ENCODE results near the gene CEP162. TPM values are rescaled to one million over a fixed set of nuclear protein-coding genes. Genes with fewer than 3 reads are reported as not detected.
"Not testable (repeated sequence)": the region's sequence is repeated elsewhere in the genome, so short reads cannot be mapped to it uniquely, and the experiment has no call there.

CEP162 gene
- polyA plus RNA-seq, 3 donors = 16.7 to 22.2 (median 20.9) TPM

DNA sequence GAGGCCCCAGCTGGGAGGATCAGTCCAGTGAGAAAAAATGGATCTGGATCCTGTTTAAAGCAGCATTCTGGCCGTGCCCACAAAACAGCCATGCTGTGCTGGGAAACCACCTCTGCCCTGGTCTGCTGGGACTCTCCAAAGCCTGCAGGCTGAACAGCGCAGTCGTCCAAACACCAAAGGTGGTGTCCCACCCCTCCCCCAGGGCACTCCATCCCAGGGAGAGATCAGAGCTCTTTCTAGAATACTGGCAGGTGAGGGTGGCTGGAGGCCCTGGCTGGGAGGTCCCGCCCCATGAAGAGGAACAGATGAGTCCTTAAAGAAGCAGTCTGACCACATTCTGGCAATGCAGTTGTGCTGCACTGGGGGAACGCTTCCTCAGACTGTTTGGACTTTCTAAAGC lies 109.3 kb downstream of the CEP162 start:
- DNase-seq (ENCODE audit: extremely low read depth in 1 of 11, low read depth in 9 of 11, low spot score in 4 of 11) = no peak

DNA sequence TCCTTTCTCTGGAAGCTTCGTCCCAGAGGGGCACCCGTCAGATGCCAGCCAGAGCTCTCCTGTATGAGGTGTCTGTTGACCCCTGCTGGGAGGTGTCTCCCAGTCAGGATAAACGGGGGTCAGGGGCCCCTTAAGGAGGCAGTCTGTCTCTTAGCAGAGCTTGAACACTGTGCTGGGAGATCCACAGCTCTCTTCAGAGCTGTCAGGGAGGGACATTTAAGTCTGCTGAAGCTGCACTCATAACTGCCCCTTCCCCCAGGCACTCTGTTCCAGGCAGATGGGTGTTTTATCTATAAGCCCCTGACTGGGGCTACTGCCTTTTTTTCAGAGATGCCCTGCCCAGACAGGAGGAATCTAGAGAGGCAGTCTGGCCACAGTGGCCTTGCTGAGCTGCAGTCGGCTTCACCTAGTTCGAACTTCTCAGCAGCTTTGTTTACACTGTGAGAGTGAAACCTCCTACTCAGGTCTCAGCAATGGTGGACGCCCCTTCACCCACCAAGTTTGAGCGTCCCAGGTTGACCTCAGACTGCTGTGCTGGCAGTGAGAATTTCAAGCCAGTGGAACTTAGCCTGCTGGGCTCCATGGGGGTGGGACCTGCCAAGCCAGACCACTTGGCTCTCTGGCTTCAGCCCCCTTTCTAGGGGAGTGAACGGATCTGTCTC lies 112.4 kb downstream of the CEP162 start:
- not testable (repeated sequence) for DNase-seq (ENCODE audit: extremely low read depth in 1 of 11, low read depth in 9 of 11, low spot score in 4 of 11)

DNA sequence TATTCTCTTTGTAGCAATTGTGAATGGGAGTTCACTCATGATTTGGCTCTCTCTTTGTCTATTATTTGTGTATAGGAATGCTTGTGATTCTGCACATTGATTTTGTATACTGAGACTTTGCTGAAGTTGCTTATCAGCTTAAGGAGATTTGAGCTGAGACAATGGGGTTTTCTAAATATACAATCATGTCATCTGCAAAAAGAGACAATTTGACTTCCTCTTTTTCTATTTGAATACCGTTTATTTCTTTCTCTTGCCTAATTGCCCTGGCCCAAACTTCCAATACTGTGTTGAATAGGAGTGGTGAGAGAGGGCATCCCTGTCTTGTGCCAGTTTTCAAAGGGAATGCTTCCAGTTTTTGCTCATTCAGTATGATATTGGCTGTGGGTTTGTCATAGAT lies 116.1 kb downstream of the CEP162 start:
- DNase-seq (ENCODE audit: extremely low read depth in 1 of 11, low read depth in 9 of 11, low spot score in 4 of 11) = not testable (repeated sequence)

DNA sequence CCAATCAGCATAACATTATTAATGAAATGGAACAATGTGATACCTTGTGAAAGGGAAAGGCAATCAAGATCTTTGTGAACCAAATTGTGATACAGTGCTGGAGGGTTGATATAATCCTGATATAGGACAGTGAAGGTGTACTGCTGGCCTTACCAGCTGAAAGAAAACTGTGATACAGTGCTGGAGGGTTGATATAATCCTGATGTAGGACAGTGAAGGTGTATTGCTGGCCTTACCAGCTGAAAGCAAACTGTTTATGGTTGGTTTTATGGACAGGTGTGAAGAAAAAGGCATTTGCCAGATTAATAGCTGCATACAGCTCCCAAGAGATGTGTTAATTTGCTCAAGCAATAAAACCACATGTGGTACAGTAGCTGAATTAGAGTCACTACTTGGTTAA lies 119.9 kb downstream of the CEP162 start:
- no peak for DNase-seq (ENCODE audit: extremely low read depth in 1 of 11, low read depth in 9 of 11, low spot score in 4 of 11)

DNA sequence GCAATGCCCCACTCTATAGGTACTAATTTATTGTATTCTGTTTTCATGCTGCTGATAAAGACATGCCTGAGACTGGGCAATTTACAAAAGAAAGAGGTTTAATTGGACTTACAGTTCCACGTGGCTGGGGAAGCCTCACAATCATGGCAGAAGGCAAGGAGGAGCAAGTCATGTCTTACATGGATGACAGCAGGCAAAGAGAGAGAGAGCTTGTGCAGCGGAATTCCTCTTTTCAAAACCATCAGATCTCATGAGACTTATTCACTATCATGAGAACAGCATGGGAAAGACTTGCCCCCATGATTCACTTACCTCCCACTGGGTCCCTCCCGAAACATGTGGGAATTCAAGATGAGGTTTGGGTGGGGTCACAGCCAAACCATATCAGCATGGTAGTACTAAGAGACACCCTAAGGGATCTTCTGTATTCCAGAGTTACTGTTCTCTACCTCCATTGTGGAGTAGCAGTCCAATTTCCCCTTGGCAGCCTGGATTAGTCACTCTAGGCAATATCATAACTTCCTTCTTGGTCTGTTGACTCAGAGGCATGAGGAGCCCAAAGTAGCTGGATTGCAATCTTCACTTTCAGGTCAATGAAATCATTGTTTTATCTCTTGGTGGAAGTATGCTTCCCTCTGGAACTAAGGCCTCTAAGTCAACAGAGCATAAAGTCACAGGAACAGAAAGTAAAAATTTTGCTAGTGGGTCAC lies 122.1 kb downstream of the CEP162 start:
- DNase-seq (ENCODE audit: extremely low read depth in 1 of 11, low read depth in 9 of 11, low spot score in 4 of 11) = not testable (repeated sequence)

DNA sequence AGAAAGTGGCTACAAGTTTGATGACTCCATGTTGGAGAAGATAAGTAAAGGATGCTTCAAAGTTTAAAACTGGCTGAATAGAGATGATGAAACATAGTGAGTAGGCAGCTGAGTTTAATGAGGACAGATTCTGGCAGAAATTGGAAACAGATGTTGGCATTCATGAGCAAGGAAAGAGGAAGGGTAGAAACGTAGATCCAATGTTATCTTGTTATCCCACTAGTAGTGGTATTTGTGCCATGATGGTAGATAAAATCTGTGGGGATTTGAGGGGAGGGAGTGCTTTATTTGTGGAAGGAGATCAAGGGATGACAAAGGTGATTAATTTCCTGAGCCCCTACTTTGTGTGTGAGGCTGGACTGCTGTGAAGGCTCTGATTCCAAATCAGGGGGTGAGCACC lies 124.4 kb downstream of the CEP162 start:
- DNase-seq (ENCODE audit: extremely low read depth in 1 of 11, low read depth in 9 of 11, low spot score in 4 of 11) = no peak

DNA sequence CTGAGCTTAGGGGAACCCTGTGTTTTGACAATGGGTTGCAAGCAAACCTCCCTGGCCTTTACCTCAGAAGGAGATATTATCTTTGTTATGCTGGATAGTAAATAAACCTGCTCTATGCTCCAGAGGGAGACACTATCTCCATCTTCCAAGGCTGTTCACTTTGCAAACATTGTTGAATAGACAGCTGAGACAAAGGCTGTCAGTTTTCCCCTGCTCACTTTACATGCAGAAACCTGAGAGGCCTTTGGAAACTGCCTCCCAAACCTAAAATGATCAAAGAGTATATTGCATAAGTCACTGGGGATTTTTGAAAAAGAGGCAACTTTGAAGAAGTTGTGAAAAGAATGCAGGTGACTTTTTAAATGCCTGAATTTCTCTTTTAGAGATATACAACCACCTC lies 132.3 kb downstream of the CEP162 start:
- DNase-seq (ENCODE audit: extremely low read depth in 1 of 11, low read depth in 9 of 11, low spot score in 4 of 11) = no peak

DNA sequence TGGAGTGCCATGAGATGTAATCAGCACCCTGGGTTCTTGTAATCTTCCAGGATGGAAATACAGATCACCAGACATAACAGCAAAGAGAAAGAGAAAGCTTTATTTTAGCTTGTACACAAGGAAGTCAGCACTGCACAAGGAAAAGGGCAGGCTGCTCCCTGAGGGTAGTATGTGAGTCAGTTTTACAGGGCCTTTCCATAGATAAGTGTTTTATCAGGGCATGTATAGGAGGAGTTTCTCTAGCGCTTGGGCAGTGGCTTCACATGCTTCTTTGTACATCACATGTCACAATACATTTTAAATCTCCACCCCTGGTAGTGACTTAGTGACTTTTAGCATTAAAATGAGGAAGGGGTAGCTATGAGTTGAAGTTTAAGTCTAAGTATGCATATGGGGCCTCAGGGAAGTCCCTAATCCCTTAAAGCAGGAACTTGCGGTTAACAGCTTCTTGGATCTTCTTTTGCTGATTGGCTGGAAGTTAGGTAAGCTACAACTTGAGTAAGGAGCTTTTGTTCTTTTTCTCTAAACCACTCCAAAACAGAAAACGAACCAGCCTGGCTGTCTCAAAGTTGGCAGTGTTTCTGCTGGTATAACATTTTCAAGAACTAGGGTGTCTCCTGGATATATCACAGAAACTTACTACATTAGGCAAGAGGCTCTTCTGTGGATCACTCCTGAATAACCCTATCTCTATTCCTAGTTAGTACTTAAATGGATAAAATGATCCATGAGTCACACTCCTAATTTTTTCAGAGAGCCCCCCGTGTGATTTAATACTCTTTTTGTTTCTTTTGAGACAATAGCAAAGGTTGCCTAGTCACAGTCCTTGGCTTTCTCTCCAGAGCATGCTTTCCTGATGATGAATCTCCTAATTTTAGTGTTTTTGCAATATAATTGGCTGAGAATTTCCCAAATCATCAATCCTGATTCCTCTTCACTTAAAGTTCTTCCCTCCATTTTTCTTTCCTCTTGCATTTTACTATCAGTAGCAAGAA lies 133.7 kb downstream of the CEP162 start:
- DNase-seq (ENCODE audit: extremely low read depth in 1 of 11, low read depth in 9 of 11, low spot score in 4 of 11) = no peak

DNA sequence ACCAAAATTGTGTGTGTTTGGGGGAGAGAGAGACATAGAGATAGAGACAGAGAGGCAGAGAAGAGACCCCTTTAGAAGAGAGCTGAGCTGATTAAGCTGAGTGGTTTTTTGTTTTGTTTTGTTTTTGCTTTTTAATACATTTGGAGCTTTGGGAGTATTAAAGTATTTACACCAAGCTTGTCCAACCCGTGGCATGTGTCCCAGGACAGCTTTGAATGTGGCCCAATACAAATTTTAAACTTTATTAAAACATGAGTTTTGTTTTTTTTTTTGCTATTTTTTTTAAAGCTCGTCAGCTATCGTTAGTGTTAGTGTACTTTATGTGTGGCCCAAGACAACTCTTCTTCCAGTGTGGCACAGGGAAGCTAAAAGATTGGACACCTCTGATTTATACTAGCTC lies 137.9 kb downstream of the CEP162 start:
- DNase-seq (ENCODE audit: extremely low read depth in 1 of 11, low read depth in 9 of 11, low spot score in 4 of 11) = no peak

DNA sequence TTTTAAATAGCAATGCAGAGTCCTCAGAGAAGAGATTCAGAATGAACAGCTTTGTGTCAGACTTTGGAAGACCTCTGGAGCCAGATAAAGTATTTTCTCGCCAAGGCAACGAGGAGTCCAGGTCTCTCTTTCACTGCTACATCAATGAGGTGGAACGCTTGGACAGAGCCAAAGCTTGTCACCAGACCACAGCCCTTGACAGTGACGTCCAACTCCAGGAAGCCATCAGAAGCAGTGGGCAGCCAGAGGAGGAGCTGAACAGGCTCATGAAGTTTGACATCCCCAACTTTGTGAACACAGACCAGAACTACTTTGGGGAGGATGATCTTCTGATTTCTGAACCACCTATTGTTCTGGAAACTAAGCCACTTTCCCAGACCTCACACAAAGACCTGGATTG lies 138.4 kb downstream of the CEP162 start:
- no peak for DNase-seq (ENCODE audit: extremely low read depth in 1 of 11, low read depth in 9 of 11, low spot score in 4 of 11)

DNA sequence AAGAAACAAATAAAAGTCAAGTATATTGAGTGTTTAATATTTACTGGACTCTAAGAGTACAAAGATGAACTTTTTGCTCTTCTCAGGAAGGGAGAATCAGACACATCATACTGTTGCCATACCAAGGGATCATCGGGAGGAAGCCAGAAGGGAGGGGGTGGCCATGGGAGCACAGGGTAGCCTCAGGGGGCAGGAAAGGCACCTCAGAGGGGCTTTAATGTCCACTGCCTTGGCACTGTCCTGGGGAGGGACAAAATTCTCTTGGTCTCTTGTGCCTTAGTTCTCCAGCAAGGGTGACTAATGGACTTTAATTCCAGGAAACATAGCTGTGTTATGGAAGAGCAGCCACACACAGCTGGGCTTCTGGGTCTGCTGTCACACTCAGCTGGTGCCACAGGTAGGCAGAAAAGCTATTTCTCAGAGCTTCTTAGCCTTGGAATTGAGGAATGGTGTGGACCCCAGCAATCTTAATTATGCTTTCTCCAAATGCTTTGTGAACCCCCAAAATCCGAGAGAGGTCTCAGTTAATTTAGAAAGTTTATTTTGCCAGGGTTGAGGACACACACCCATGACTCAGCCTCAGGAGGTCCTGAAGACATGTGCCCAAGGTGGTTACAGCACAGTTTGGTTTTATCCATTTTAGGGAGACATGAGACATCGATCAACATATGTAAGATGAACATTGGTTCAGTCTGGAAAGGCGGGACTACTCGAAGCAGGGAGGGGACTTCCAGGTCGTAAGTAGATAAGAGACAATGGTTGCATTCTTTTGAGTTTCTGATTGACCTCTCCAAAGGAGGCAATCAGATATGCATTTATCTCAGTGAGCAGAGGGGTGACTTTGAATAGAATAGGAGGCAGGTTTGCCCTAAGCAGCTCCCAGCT lies 140.7 kb downstream of the CEP162 start:
- DNase-seq (ENCODE audit: extremely low read depth in 1 of 11, low read depth in 9 of 11, low spot score in 4 of 11) = no peak

DNA sequence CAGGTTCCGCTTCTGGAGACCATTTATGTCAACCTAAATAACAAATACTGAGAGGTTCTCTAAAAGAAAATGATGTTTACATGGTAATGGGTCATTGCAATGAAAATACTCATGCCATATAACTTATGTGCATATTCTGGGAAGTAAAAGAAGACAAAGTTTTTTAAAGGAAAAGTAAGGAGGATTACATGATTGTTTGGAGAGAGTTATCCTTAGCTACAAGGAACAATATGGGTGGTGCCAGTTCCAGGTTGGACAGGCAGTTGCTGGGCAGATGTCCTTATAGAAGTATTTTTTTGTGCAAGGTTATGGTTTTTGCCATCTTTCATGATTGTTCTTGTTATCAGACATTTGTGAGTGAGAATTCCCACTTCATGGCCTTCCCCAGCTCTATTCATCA lies 141.4 kb downstream of the CEP162 start:
- no peak for DNase-seq (ENCODE audit: extremely low read depth in 1 of 11, low read depth in 9 of 11, low spot score in 4 of 11)

DNA sequence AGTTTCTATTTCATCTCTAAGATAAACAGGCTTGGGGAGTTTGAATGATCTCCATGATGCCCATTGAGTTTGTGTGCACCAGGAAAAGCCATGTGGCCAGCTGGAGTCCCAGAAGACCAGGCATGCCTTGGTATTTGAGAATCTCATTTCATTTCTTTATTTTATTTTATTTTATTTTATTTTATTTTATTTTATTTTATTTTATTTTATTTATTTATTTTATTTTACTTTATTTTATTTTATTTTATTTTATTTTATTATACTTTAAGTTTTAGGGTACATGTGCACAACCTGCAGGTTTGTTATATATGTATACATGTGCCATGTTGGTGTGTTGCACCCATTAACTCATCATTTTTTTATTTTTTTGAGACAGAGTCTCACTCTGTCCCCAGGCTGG lies 142.7 kb downstream of the CEP162 start:
- DNase-seq (ENCODE audit: extremely low read depth in 1 of 11, low read depth in 9 of 11, low spot score in 4 of 11) = not testable (repeated sequence)

DNA sequence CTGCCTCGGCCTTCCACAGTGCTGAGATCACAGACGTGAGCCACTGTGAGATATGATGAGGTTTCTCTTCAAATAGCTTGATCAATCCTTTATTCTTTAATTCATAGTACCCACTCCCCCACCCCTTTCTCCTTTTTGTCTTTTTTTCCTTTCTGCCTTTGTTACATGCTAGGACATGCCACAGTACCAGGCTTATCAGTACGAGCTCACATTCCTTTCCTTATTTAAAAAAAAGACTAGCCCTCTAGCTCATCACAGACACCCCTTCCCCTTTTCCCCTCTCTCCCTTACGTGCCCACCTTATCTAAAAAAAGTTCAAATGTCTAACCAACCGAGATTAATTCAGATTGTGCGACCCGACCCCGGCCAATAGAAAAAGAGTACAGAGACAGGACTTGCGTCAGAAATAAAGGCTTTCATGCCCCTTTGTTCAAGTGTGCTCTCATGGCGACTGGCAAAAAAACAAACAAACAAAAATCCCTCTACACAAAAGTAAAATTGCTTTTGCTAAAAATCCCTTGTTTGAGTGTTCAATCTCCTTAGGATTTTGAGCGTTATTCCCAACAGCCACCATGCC lies 144.7 kb downstream of the CEP162 start:
- no peak for DNase-seq (ENCODE audit: extremely low read depth in 1 of 11, low read depth in 9 of 11, low spot score in 4 of 11)

DNA sequence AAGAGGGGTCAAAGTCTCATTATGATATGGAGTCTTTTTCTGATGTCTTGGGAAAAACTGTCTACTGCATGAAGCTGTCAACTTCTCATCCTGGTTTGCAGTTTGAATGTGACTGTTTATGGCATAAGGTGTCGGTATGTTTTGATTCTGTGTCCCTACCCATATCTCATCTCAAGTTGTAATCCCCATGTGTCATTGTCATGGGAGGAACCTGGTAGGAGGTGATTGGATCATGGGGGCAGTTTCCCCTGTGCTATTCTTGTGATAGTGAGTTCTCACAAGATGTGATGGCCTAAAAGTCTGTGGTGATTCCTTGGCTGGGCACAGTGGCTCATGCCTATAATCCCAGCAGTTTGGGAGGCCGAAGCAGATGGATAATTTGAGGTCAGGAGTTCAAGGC lies 146.2 kb downstream of the CEP162 start:
- no peak for DNase-seq (ENCODE audit: extremely low read depth in 1 of 11, low read depth in 9 of 11, low spot score in 4 of 11)

DNA sequence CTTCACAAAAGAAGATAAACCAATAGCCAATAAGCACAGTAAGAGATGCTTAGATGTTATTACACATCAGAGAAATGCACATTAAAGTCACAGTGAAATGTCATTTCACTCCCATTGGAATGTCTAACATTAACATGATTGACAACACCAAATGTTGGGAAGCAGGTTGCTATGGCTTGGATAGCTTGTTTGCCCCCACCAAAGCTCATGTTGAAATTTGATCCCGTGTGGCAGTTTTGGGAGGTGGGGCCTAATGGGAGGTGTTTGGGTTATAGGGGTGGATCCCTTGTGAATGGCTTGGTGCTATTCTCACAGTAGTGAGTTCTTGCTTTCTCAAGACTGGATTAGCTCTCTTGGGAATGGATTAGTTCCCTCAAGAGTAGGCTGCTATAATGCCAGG lies 149.1 kb downstream of the CEP162 start:
- DNase-seq (ENCODE audit: extremely low read depth in 1 of 11, low read depth in 9 of 11, low spot score in 4 of 11) = no peak

DNA sequence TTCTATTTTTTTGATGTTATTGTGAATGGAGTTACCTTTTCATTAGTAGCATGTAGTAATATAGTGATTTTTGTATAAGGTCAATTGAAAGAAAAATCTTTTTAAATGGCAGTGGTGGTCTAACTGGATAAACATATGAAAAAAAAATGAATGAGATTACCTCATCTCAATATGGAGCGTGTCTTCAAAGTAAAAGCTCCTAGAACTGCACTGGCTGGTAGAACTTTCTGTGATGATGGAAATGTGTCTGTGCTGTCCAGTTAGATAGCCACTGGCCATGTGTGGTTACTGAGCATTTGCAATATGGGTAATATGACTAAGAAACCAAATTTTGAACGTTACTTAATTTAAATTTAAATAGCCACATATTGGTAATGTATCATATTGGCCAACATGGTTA lies 149.8 kb downstream of the CEP162 start:
- DNase-seq (ENCODE audit: extremely low read depth in 1 of 11, low read depth in 9 of 11, low spot score in 4 of 11) = no peak

DNA sequence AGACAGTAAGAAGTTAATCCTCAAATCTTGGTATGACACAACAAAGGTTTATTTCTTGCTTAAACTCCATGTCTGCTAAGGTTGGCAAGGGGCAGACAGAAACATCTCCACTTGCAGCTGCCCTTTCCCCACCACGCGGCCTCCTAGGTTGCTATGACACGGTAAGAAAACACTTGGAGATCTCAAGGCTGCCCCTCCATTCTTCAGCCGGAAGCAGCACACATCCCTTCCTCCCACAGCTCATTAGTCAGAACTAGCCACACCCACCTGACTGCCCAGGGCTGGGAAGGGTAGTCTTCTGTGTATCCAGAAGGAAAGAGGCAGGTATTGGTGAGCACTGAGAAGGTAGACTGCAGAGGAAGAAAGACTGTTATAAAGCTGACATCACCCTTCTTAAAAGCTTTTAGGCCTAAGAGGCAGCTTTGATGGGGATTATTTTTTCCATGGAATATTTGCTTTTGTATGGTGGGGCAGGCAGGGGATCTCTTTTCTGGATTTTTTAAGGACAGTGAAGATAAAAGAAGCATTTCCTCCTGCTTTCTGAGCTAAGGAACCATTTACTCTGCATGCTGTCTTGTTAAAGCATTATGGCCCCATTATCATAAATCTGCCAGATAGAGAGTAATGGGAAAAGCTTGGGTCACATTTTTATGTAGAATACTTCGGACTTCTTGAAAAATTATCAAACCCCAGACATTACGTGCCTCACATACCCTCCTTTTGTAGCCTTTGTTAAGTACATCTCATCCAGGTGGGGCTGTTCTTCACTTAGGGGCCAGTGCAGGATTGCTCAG lies 152.3 kb downstream of the CEP162 start:
- peak in 4 of 11 donors; percentile 26 to 38 (median 32) for DNase-seq (ENCODE audit: extremely low read depth in 1 of 11, low read depth in 9 of 11, low spot score in 4 of 11)
